GM19372 (cell line): ENCODE measurements around the gene FHDC1.

ENCODE experiments used
- ATAC-seq: cut with Tn5 transposase; IDR thresholded peaks from one replicate; pipeline ENCODE4 v1.9.1; 2021; ENCODE audit warnings: mild to moderate bottlenecking, low read depth, moderate library complexity; ENCODE audit not compliant: unreplicated experiment

The FHDC1 gene

DNA sequence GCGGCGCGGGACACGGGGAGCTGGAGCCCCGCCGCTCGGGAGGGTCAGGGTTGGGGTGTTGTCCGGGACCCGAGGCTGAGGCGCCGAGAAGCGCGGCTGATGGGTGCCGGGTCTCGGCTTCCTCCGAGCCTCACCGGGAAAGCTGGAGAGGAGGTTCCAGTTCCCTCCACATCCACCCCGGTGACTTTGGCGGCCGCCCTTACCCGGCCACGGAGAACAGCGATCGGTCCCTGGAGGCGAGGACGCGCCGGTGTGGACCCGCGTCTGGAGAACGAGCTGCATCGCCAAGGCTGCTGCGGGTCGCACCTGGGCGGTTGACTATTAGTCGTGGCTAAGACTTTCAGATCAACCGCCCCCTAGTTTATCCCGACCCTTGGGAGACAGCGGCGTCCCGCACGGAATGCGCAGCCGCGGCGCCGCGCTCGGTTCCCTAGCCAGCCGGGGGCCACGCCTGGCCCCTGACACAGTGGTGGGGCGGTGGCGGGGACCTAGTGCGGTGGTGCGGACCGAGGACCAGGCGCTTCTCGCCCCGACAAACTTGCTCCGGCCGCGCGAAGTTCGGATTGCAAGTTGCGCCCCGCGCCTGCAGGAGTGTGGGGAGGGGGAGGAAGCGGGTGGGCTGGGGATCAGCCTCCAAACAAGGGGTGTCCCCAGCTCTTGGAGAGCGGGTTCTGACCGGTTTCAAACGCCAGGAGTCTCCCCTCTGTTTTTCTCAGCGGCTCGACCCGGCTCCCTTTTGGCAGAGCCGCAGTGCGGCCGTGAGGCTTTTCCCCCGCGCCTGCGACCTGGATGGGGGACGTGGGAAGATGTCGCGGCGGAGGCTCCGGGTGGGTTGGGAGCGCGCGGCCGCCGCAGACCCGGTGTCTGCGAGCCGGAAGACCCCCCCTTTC is 568 bp downstream of the FHDC1 start:
- ATAC-seq, result no peak

DNA sequence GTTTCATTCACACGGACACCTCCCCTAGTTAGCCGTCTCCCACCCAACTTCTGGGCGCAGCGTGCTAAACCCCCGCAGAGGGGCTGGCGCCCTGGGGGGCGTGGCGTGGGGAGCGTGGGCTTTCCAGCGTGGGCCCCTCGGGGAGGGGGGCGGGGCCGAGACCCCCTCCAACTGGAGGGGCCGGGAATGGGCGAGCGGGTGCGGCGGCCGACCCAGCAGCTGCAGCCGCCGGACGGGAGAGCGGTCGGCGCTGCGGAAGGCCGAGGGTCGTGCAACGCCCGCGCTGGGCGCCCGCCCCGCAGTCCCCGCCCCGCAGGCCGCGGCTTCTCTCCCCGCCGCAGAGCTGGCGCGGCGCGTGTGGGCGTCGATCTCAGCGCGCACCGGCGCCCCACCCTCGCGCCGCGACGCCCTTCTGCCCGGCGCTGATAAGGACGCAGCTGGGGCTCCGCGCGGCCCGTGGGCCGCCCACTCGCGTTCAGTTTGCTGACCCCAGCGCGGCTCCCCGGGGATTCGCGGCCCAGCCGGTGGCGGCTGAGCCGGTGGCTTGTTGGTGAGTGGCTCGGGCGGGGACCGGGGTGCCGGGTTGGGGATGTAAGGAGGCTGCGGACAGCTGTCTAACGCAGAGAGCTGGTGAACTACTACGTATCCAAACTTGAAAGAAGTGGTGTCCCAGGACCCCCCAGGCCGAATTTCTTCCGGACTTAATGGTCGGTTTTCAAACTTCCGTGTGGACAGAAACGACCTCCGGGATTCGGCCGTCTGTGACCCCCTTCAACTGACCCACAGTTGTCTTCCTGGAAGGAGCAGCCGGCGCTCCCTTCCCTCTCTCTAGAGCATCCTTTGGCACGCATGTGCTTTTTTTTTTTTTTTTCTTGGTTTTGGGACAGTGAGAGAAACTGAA is 1.5 kb downstream of the FHDC1 start:
- ATAC-seq, result peak; percentile 43

DNA sequence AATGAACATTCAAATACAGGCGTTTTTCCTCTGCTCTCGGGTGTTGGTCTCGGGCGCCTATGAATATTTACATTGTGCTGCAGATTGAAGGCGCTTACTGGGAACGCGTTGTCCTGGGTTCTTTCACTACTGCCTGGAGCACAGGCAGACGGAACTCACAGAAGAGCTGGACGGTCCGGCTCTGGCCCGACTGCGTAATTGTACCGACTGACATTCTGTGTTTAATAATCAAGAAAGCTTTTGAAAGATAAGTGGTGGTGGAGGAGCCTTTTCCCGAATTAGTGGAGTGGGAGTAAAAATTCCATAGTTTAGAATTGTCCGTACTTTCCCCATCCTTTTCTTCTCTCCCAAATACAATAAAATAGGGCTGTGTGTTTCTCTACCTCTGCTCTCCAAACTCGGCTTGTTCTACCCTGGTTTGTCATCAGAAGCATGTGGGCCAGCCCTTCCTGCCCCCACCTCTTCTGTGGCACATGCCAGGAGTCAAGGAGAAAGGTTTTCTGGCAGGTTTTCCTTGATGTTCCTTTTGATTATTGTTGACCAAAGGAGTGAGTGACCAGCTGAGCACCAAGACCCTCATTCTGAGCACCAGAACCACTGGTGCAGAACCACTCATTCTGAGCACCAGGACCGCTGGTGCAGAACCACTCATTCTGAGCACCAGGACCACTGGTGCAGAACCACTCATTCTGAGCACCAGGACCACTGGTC is 2.3 kb downstream of the FHDC1 start:
- ATAC-seq, result no peak

DNA sequence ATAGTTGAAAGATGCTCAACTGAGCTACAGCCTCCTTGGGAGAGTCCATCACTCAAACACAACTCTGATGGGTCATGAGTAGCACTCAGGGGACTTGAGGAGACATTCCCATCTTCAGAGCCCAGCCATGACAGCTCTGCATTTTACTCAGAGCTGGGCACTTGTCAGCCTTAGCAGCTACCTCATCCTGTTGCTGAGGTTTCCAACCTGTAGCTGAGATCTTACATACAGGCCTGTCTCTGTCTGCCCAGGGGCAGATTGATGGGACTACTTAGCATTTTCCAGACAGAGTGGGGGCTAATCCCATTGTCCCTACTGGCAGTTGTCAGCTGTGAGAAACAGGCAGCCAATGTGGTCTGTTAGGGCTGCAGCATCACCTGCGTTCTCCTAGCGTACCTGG is 3.5 kb downstream of the FHDC1 start:
- ATAC-seq, result no peak

DNA sequence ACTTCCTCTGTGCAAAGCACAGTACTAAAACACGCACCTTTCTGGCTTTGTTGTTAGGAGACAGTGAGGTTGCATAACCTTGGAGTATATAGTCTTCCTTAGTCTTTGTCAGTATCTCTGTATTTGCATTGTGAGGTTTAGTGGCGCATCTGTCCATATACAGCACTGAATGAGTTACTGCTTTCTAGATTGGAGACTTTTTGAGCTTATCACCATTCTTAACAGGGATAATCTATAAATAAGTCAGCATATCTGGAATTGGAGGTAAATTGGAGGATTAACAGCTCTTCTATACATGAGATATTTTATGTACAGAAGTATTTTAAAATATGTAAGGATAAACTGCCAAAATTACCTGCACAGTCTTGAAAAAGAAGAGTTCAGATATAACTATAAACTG is 4.3 kb downstream of the FHDC1 start:
- no peak for ATAC-seq

DNA sequence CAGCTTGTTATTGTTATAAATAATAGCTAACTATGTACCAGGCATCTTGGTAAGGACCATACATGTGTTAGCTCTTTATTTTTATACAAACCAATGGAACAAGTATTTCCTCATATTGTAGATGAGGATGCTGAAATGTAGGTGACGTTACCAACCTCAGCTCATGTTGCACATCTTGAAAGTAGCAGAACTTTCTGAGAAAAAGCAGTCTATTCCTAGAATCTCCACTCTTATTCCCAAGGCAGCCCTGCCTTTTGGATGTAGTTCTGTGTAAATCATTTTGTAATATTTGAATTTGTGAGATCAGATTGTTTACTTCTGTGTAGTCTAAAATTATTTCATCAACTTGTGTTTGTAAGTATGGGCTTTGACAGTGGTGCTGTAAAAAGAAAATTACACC is 5.3 kb downstream of the FHDC1 start:
- ATAC-seq, result no peak

DNA sequence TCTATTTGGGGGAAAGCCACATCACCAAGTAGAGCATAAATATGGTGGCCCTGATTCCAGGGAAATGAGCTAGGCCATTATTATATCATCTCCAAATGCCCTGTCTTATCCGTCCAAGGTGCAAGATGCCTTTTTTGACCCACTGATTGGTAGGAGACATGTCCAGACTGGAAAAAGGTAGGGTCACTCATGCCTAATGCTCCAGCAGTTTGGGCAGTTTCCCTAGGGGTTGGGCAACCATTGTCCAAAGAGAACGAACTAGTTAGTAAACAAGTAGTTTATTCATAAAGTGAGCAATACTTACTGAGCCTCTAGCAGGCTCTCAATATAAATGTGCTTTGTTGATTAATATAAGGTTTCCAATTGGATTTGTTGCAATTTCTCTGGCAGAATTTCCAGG is 6.2 kb downstream of the FHDC1 start:
- ATAC-seq, result no peak

DNA sequence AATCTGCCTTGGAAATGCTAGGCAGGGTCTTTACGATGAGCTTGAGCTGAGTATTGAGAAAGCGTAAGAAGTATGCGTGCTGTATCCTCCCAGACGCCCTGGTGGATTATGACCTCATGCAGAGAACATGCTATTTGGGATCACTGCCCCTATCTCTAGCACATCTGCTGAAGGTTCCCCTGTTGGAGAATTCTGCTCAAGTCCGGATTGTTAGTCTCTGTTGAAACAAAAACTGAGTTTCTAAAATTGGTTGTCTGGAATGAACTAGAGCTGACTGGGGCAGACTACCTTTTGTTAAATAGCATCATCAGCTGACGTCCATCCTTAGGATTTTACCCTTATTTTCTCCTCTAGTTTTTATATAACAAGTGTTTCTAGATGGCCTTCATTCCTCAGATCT is 7.5 kb downstream of the FHDC1 start:
- ATAC-seq, result no peak

DNA sequence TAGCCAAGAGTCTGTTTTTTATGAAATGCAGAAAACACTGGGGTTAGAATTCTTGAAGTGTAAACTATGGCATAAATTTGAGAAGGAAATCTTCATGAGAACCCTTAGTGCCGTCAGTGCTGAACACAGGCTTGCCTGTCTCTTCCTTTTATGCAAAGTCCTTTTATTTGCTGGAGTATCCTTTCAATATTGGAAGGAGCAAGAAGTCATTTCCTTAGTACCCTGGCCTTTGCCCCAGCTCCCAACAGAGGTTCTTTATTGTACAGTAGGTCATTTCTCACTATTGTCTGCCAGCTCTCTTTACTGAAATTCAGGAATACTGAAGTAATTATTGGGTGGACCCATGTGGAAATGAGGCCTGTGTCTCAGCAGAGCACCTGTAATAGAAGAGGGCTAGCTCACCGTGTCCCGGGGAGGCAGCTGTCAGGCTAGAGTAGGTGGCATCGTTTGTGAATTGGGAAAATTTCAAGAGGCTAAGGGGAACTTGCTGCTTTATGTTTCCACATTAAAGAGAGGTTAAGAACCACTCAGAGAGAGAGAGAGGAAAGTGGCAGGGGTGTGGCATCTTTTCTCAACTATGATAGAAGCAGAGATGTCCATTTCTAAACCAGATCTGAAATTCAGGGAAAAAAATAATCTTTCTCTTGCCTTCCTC is 8.7 kb downstream of the FHDC1 start:
- no peak for ATAC-seq

DNA sequence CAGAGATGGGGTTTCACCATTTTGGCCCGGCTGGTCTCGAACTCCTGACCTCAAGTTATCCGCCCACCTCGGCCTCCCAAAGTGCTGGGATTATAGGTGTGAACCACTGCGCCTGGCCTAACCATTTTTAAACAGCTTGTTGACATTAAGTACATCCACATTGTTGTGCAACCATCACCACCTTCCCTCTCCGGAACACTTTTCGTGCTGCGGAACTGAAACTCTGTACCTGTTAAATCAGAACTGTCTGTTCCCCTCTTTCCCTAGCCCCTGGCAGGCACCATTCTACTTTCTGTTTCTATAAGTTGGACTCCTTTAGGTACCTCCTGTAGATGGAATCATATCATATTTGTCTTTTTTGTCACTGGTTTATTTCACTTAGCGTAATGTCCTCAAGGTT is 9.5 kb downstream of the FHDC1 start:
- no peak for ATAC-seq

DNA sequence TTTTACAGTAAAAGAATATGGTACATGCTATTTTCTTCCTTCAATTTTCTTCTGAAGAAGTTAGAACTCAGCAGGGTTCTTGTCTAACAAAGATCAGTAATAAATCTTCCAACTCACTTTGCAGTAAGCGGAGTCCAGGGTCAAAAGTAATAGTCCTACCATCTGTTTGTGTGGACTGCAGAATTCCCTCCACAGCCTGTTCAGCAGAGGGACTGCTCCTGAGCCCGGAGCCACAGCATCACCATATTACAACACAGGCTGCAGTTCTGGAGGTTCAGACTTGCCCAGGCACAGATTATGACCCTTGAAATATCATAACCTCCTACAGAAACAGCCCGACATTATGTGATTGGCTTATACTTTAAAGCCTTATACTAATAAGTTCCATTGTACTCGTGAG is 10.3 kb downstream of the FHDC1 start:
- no peak for ATAC-seq

DNA sequence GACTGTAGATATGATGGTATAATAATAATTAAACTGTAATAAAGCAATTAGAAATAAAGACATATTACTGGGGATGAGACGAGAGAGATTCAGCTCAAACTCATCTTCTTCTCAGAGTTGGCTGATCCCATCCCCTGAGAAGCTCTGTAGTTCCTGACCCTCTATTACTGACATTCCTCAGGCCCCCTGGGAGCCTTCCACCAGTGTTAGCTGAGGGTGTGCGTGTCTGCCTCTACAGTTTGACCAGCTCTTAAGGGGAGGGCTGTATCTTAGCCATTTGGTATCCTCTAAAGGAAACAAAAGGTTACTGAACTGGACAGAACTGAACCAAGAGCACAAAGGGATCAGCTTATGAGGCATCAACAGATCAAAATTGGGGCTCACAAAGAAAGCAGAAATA is 11.2 kb downstream of the FHDC1 start:
- no peak for ATAC-seq

DNA sequence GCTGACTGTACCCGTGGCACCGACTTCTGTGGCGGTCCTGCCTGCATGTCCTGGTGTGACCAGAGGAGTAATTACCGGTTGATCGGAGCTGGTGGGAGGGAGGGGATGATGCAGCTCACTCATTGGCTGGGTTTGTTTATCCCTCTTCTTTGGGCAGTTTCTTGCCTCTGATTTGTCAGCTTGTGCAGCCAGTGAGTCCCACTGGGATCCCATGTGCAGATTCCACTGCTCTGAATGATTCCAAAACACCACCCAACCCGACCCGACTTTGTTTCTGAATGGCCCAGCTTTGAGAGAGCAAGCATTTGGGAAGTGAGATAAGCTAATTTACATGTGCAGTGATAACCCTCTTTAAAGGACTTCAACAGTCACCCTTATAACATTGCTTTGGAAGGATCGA is 13.8 kb downstream of the FHDC1 start:
- ATAC-seq, result no peak

DNA sequence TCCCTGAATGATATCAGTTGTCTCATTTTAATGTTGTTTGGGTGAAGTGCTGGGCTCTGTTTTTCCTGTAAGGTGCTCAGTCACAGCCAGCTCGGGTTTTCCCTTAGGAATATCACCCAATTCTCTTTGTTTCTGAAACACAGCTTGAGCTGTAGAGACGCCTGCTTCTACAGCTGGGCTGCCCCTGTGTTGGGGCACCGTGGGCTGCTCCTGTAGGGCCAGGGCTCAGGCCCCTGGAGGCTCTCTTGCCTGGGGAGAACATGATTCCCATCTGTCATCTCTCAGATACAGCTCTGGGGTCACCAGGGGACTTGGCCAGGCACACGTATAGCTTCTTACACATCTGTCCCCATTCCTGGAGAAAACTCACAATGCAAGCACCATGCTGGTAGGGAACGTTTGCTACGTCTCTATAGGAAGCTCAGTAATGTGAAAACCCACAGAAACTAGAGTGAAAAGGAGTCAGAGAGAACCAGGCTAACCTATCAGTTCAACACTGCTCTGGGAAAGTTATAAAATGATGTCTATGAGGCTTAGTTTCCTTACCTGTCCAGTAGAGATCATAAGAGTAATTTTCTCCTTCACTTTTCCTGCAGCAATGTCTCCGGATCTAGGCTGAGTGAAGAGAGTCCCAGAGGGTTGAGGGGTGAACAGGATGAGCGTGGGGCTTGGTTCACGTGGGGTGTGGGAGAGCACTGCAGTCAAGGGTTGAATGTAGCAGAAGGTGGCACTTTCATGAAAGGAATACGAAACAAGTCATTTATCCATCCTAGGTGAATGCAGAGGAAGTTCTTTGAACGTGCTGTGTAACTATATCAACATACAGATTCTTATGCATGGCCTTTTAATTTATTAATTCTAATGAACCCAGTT is 14.5 kb downstream of the FHDC1 start:
- no peak for ATAC-seq

DNA sequence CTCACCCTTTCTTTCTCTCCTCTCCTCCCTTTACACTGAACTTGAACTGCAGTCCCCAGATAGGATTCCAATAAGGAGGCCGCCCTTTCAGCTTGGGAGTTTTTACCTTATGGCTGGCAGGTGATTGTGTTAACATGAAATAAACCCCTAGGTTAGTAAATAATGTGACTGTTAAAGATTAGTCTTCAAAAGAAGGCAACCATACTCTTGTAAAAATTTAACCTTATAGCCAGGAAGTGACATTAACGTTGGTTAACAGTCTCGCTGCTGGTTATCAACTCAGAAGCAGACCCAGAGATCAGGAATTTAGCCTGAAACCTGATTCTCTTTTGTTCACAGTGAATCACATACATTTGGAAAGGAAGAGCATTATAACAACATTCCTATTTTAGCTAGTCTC is 15.2 kb downstream of the FHDC1 start:
- ATAC-seq, result no peak

DNA sequence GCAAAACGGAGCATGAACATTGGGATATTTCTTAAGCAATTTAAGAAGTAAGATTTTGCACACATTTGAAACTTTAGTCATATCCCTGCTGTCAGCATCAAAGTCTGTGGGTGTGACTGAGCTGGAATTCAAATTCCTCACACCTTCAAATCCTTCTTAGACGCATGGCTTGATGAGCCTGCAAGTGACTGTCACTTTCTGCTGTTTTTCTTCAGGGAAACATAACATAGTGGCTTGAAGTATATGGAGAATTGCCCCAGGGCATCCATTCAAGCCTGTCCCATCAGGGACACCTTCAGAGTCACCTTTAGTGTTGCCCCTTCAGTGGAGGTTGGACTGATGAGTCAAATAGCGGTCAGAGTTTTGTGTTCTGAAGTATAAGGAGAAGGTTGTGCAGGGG is 17.4 kb downstream of the FHDC1 start:
- ATAC-seq, result no peak

DNA sequence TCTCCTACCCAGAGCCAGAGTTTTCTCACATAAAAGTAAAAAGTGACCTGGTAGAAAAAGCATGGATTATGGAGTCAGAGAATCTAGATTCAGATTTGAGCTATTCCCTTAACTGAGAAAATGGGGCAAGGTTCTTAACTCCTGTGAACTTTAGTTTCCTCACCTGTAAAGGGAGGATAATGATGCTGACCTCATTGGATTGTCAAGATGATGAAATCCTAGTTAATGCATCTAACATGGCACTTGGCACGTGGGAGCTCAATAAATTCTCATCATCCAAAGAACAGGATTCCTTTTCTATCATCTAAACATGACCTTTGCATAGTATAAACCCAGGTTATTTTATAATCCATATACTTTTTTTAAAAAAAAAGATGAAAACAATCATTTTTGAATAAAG is 18.6 kb downstream of the FHDC1 start:
- ATAC-seq, result no peak

DNA sequence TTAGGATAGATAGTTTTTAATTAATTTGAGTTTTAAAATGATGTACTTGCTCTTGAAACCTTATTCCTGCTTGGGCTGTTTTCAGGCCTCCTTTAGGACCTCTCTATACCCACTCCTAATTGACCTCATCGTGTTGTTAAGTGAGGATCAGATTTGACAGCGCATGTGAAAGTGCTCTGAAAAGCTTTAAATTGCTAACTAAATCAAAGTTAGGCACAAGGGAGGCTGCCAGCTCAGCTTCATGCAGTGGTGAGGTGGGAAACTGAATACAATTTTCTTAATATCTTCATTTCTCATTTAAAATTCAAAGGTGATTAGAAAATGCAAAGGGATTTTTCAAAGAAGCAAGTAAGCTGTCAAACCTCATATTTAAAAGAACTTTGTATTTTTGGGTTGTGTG is 20.0 kb downstream of the FHDC1 start:
- ATAC-seq, result no peak

DNA sequence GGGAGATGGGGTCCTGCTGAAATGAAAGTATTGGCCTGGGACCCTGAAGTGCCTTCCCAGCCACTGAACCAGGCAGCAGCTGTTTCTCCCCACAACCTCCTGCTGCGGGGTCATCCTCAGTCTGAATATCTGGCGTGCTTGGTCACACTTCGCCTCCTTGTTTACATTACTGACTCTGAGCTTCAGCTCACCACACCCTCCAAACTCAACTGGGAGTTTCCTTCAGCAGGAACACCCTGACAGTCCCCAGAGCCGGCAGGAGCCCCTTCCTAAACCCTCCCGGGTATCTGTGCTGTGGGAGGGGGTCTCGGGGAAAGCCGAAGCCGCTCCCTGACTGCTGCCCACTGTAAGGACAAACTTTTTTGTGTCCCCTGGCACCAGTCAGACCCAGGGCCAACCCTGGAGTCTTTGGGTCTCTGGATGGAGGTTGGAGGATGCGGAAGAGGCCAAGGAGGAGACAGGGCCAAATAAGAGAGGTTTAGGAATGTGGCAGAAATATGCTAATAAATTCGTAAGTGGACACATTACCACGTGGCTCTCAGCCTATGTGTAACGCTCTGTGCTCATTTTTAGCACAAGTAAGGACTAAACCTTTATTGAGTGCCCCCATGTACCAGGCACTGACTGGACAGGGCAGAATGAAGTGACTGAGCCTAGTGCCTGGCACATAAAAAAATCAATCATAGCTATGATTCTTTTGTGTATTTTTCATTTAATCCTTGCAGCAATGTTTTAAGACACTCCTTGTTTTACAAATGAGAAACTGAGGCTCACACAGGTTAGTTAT is 20.7 kb downstream of the FHDC1 start:
- ATAC-seq, result no peak
